Activated CD4-positive, alpha-beta memory T cell treated with anti-CD3 and anti-CD28 coated beads, Interleukin-2, amount 10 ng/mL, durations not matched to agents 7 days and 5 days (primary cell): ENCODE measurements around the gene TPM1. TPM values are rescaled to one million over a fixed set of nuclear protein-coding genes. Genes with fewer than 3 reads are reported as not detected.
"Not testable (repeated sequence)": the region's sequence is repeated elsewhere in the genome, so short reads cannot be mapped to it uniquely, and the experiment has no call there.

Source experiments
- CTCF ChIA-PET: fragments of 350-600 bp; sonication (Branson Sonifier 250); formaldehyde crosslinking; loops from one replicate; lab custom pipeline; 2021; ENCODE audit warnings: antibody characterized with exemption, inconsistent platforms; lab: Charles Lee
- POLR2A ChIA-PET: fragments of 350-600 bp; sonication (Branson Sonifier 250); formaldehyde crosslinking; loops from one replicate; lab custom pipeline; 2021; ENCODE audit warnings: antibody characterized with exemption; lab: Charles Lee
- DNase-seq: peaks from one replicate; pipeline ENCODE4 v3.0.0-alpha.2; 2020
- H3K27ac Mint-ChIP-seq: one replicate; pipeline ENCODE4 v1.8.0; 2021; ENCODE audit warnings: mild to moderate bottlenecking, mixed read lengths
- H3K27me3 Mint-ChIP-seq: one replicate; pipeline ENCODE4 v1.8.0; 2021; ENCODE audit warnings: mixed read lengths
- H3K36me3 Mint-ChIP-seq: one replicate; pipeline ENCODE4 v1.8.0; 2021; ENCODE audit warnings: low read depth, mixed read lengths
- H3K4me1 Mint-ChIP-seq: one replicate; pipeline ENCODE4 v1.8.0; 2021; ENCODE audit warnings: mixed read lengths
- H3K4me3 Mint-ChIP-seq: one replicate; pipeline ENCODE4 v1.8.0; 2021; ENCODE audit warnings: mild to moderate bottlenecking, mixed read lengths
- H3K9me3 Mint-ChIP-seq: one replicate; pipeline ENCODE4 v1.8.0; 2021; ENCODE audit warnings: mixed read lengths
- total RNA-seq, 2 experiments: library from RNA; stranded (reverse); gene quantifications; one replicate each; pipeline ENCODE4 v1.2.3, GENCODE V29; 2021

Gene TPM1
- total RNA-seq, result 1 to 10 TPM; 4.8 to 6.2 TPM

DNA sequence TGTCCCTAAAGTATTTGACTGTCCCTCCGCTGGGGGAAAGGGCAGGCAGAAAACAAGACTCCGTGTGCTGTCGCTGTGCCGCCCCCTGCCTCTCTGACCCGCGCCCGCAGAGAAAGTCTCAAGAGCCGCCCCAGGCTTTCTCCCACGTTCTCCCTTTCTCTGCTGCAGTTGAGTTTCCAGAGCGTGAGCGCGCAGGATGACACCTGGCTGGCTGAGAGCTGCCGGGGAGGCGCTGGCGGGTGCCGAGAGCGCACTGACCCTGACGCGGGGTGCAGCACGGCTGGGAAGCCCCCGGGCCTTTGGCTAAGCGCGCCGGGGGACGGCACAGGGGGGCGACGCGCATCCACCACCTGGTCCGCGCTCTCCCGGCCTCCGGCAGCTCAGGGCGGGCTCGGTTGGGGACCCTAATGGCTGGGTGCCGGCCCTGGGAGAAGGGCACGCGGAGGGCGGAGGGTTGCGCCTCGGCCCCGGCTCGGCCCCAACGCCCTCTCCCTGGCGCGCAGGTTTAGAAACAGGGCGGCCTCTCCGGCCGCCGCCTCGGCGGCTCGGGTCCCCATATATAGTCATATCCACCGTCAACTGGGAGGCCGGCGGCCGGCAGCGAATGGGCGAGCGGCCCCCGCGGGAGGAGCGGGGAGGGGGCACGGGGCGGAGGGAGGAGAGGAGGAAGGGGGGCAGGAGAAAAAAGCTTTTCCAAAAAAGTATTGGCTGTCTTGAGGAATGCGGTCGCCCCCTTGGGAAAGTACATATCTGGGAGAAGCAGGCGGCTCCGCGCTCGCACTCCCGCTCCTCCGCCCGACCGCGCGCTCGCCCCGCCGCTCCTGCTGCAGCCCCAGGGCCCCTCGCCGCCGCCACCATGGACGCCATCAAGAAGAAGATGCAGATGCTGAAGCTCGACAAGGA is at the start of gene TPM1:
Gene TPM1, plus strand, starts transcription at position 774 of the 903 bp plus-strand sequence. Its CDS starts 83 bp downstream, at position 857.
- CTCF ChIA-PET, result no interaction called here
- Mint-ChIP-seq H3K27me3 (peaks cover 77% of the 10 kb centered on the region), H3K27ac (no peak within 1 kb of the TSS)

DNA sequence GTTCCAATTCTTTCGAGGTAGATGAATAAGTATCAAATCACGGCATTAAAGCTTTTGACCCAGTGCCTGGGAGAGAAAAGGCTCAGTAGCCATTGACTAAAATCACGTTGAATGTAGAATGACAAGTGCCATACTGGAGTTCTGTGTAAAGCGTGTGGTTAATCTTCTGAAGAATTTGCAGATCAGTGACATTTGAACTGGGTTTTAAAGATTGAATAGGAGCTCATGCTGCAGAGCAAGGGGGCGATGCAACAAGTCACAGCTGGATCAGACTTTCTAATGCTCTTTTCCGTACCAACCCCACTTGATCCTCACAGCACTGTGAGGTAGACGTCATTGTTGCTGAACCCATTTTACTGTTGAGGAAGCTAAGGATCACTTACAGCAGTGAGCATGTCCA is 49.5 kb upstream of the TPM1 start:
- POLR2A ChIA-PET, result no interaction called here
- Mint-ChIP-seq H3K4me3 (no peak overlapping the region), H3K4me1 (no peaks in the 10 kb centered on the region), H3K9me3 (no peaks in the 10 kb centered on the region), H3K27me3 (peaks cover 22% of the 10 kb centered on the region), H3K36me3 (no peaks in the 10 kb centered on the region), H3K27ac (no peak overlapping the region)
- CTCF ChIA-PET, result no interaction called here
- DNase-seq, result no peak

More for the DNA sequence above, at the start of gene TPM1:
- no peaks in the 10 kb centered on the region for H3K9me3 Mint-ChIP-seq
- DNase-seq, result no peak
- H3K36me3 Mint-ChIP-seq, result no peaks in the 10 kb centered on the region
- POLR2A ChIA-PET, result no interaction called here
- peaks cover 8% of the 10 kb centered on the region for H3K4me1 Mint-ChIP-seq
- H3K4me3 Mint-ChIP-seq, result peak within 1 kb of the TSS; percentile 30

DNA sequence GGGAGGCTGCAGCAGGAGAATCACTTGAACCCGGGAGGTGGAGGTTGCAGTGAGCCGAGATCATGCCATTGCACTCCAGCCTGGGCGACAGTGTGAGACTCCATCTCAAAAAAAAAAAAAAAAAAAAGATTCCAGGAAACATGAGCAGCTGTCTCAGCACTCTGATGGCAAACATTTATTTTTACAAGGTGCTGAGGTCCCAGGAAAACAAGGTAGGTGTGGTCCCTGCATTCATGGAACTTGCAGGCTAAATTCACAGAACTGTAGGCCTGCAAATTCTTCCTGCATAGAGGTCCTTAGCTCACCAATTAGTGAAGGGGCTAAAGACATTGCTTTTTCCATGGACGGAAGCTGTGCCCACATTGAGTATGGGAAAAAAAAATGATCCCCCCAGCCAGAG is 48.9 kb upstream of the TPM1 start:
- H3K36me3 Mint-ChIP-seq, H3K4me1 Mint-ChIP-seq, H3K27ac Mint-ChIP-seq, H3K9me3 Mint-ChIP-seq, DNase-seq, H3K4me3 Mint-ChIP-seq, CTCF ChIA-PET, POLR2A ChIA-PET: not testable (repeated sequence)
- H3K27me3 Mint-ChIP-seq, result peaks cover 22% of the 10 kb centered on the region

DNA sequence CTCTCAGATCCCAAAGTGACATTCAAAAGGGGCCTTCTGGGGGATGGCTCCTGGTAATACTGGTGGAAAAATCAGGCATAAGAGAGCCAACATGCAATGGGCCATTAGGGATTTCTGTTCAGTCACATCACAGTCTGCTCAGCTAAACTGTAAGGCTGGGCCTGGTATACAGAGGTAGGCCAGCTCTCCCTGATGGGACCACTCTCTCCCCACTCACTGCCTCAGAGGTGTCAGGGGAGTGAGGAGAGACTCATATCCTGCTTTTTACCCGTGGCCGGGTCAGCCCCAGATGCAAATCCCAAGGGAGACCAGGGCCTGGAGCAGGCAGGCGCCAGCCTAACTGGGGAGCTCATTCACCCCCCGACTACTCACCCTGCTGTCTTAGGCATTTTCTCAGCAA is 48.1 kb upstream of the TPM1 start:
- H3K27me3 Mint-ChIP-seq, result peaks cover 21% of the 10 kb centered on the region
- H3K27ac Mint-ChIP-seq, result no peak overlapping the region

DNA sequence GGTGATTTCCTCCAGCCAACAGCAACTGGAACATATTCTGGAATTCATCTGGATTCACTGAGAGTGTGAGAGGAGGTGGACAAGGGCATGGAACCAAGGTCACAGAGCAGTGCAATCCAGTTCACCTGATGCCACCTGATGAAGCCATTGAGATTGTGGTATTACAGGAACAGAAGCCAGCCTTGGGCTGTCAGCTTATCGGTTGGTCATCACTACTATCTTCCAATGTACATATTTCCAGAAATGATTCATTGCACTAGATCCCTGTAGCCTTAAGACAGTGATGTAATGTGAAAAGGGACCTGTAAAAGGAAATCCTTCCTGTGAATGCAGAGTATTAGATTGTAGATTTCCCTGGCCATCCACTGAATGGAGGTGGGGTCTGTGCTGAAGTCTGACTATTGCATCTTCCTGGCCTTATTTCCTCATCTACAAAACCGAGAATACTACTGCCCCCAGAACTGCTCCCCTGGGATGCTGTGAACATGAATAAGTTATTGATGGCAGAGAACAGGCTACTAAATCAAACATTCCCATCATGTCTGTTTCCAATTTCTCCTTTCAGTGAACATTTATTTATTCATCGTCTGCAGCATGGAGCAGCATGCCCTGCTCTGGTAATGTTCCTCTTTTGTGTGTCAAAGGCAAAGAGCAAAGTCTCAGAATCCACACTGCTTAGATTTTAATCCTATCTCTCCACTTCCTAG is 47.4 kb upstream of the TPM1 start:
- H3K27ac Mint-ChIP-seq, result no peak overlapping the region
- no peaks in the 10 kb centered on the region for H3K4me1 Mint-ChIP-seq
- CTCF ChIA-PET, result no interaction called here
- no peaks in the 10 kb centered on the region for H3K36me3 Mint-ChIP-seq
- H3K4me3 Mint-ChIP-seq, result no peak overlapping the region
- H3K27me3 Mint-ChIP-seq, result peaks cover 17% of the 10 kb centered on the region
- H3K9me3 Mint-ChIP-seq, result no peaks in the 10 kb centered on the region
- POLR2A ChIA-PET, result no interaction called here
- no peak for DNase-seq

More for the DNA sequence above, 48.1 kb upstream of the TPM1 start:
- Mint-ChIP-seq H3K36me3 (no peaks in the 10 kb centered on the region), H3K9me3 (no peaks in the 10 kb centered on the region), H3K4me3 (no peak overlapping the region), H3K4me1 (no peaks in the 10 kb centered on the region)
- DNase-seq, result no peak
- ChIA-PET POLR2A (no interaction called here), CTCF (no interaction called here)

DNA sequence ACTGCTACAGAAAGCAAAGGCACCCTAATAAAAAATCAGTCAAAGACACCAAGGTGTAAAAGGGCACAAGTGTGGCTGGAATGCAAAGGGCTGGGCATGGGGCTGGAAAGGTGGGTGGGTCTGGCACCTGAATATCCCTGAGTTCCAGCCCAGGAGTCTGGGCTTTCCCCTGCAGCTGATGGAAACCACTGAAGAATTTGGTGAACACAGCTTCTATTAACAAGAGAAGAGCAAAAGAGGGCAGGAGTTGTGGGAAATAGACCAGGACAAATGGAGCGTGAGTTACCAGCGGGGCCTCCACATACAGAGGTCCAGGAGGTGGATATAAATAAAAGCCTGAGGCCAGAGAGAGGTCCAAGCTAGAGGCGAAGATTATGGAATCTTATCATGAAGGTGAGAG is 45.1 kb upstream of the TPM1 start:
- no peak for DNase-seq
- no peaks in the 10 kb centered on the region for H3K4me1 Mint-ChIP-seq
- H3K27me3 Mint-ChIP-seq, result peaks cover 12% of the 10 kb centered on the region
- ChIA-PET POLR2A (no interaction called here), CTCF (interaction anchor here (1.2 kb wide), 1 partner anchor 97 kb away, joined by 3 read pairs; no protein-coding TSS in a partner anchor)
- H3K36me3 Mint-ChIP-seq, result no peaks in the 10 kb centered on the region
- H3K9me3 Mint-ChIP-seq, result no peaks in the 10 kb centered on the region
- no peak overlapping the region for H3K4me3 Mint-ChIP-seq
- no peak overlapping the region for H3K27ac Mint-ChIP-seq

DNA sequence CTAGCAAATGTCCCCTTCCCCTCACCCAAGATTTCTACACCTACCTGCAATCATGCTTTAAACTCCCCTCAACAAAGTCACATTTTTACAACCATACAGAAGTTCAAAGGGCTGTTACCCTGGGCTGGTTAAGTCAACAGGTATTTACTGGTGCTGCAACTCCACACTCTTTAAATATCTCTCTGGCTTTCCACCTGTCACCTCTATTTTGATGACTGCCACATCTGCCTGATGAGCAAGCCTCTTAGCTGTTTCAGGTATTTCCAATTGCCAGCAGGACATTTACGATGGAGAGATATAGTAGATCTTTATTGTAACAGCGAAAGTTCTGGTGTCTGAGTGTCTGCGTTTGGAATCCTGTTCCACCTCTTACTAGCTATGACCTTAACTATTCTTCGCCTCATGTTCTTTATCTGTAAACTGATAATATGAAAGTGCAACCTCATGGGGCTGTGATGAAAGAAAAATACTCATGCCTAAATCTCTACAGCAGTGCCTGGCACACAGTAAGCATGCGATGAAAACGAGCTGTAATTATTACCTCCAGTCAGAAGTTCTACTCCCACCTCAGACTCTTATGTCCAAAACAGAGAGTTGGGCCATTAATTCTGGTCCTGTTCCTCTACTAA is 44.2 kb upstream of the TPM1 start:
- H3K27ac Mint-ChIP-seq, result no peak overlapping the region
- peaks cover 7% of the 10 kb centered on the region for H3K27me3 Mint-ChIP-seq

DNA sequence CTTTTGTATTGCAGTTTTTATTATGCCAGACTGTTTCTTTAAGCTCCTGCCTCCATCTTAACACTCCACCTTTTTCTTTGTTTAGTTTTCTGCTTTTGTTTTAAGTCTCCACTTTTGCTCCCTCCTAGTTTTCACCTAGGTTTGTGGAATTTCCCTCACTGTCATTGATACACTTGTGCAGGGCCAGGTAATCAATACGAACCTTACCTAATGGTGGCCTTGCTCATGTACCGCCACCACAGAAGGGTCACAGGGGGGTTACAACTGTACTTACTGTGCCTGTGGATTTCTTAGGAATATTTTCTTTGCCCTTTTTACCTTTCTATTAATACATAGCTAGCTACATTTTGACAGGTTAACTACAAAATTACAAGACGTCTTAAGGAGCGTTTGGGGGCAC is 43.4 kb upstream of the TPM1 start:
- Mint-ChIP-seq H3K27ac (no peak overlapping the region), H3K4me3 (no peak overlapping the region), H3K4me1 (no peaks in the 10 kb centered on the region), H3K36me3 (no peaks in the 10 kb centered on the region), H3K9me3 (no peaks in the 10 kb centered on the region), H3K27me3 (peaks cover 7% of the 10 kb centered on the region)
- CTCF ChIA-PET, result no interaction called here
- POLR2A ChIA-PET, result no interaction called here
- no peak for DNase-seq

More for the DNA sequence above, 44.2 kb upstream of the TPM1 start:
- Mint-ChIP-seq H3K4me1 (no peaks in the 10 kb centered on the region), H3K4me3 (no peak overlapping the region), H3K9me3 (no peaks in the 10 kb centered on the region), H3K36me3 (no peaks in the 10 kb centered on the region)
- ChIA-PET POLR2A (no interaction called here), CTCF (interaction anchor here (1.2 kb wide), 1 partner anchor 96 kb away, joined by 3 read pairs; no protein-coding TSS in a partner anchor)
- DNase-seq, result no peak

DNA sequence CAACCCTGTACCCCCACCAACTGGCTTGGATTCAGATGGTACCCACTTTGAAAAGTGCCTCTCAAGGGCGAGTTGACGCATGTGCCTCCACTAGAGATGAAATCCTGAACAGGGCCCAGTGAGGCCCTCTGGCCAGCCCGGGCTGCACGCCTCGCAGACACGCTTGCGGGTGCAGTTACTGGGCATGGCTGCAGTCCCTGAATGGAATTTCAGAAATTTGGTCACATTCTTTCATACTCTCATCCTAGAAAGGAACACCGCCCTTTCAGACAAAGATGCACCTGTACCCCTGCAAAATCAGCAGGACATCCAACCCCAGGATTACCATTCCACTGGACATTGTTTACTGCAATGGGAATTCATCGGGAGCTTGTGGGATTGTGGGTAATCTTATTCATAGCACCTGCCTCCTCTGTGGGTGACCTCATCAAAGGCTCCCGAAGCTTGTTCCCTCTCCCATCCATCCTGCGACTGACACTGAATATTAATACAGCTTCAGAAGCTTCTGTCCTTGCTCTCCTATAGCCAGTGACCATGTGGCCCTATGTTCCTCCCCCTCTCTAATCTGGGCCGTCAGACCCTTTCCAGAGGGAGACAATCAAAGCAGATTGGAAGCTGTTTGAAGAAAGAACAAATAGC is 42.5 kb upstream of the TPM1 start:
- Mint-ChIP-seq H3K4me3 (no peak overlapping the region), H3K36me3 (no peaks in the 10 kb centered on the region), H3K27ac (no peak overlapping the region), H3K4me1 (no peaks in the 10 kb centered on the region), H3K27me3 (peaks cover 7% of the 10 kb centered on the region), H3K9me3 (no peaks in the 10 kb centered on the region)
- ChIA-PET CTCF (no interaction called here), POLR2A (no interaction called here)
- DNase-seq, result no peak

DNA sequence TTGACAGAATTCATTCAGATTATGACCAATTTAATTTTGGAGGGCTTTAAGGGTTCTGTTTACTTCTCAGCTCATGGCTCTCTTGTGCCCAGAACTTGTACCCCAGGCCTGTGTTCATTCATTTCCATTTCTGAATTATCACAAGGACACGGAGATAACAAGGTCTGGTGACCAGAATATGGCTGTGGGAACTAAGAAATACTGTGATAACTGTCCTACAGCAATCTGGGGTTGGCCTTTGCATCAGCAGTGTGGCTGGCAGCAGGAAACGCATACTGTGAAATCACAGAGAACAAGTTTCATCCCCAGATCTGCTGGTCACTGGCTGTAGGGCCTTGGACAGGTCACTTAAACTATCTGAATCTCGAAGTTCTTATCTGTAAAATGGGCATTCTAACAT is 41.8 kb upstream of the TPM1 start:
- Mint-ChIP-seq H3K36me3 (no peaks in the 10 kb centered on the region), H3K4me1 (no peaks in the 10 kb centered on the region), H3K27ac (no peak overlapping the region), H3K4me3 (no peak overlapping the region), H3K27me3 (peaks cover 4% of the 10 kb centered on the region), H3K9me3 (no peaks in the 10 kb centered on the region)
- CTCF ChIA-PET, result no interaction called here
- DNase-seq, result no peak
- POLR2A ChIA-PET, result no interaction called here

DNA sequence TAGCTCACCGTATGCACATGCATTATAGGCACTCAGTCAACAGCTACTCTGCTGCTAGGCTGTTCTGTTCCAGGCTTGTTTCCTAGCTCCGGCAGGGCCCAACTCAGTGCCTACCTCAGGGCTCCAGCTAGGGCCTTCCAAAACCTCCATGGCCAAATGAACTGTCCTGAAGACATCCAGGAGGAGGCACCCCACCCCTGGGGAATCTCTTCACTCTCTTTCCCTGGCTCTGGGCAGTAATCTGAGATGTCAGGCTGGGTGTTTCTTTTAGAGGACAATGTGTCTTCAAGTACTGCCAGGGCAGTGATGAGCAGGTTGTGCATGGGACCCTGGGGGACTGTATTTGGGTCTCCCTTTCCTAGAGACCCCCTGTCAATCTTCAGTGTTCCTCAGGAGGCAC is 38.3 kb upstream of the TPM1 start:
- H3K27me3 Mint-ChIP-seq, result peaks cover 7% of the 10 kb centered on the region
- no peak overlapping the region for H3K4me3 Mint-ChIP-seq
- no peaks in the 10 kb centered on the region for H3K4me1 Mint-ChIP-seq
- ChIA-PET CTCF (no interaction called here), POLR2A (no interaction called here)
- DNase-seq, result no peak
- H3K36me3 Mint-ChIP-seq, result no peaks in the 10 kb centered on the region
- no peak overlapping the region for H3K27ac Mint-ChIP-seq
- H3K9me3 Mint-ChIP-seq, result no peaks in the 10 kb centered on the region

DNA sequence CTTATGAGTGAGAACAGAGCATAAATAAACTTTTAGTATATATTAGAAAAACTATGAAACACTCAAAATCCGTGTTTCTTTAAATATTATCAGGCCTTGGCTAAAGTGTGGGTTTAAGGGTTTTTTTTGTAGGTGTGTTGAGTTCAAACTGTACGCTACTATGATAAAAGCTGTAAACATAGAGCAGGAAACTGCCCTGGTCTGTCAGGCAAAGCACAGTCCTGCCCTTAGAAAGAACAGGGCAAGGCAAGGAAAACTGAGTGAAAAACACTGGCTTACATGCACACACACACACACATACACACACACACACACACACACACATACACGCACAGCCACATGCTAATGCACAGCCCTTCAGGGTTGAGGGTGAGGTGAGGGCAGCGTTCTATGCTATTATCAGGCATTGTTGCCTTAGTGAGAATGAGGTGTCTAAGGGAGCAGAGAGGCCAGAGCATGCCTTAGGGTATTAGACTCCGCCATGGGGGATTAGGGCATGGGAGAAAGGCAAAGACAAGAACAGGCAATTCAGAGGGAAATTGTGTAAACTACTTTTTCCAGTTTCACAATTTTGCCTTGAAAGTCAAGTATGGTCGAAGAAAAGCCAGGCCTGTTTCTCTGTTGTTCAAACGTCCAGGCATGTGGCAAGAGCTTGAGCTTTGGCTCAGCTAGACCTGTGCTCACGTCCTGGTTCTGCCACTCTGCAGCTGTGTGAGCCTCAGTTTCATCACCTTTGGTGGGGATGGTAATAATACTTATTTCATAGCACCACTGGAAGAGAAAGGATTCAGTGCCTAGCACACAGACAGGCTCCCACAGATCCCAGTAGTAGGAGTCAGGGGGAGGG is 36.3 kb upstream of the TPM1 start:
- Mint-ChIP-seq H3K27ac (no peak overlapping the region), H3K4me1 (no peaks in the 10 kb centered on the region)

More for the DNA sequence above, 36.3 kb upstream of the TPM1 start:
- CTCF ChIA-PET, result no interaction called here
- no peak for DNase-seq
- Mint-ChIP-seq H3K4me3 (no peak overlapping the region), H3K36me3 (no peaks in the 10 kb centered on the region), H3K27me3 (peaks cover 5% of the 10 kb centered on the region), H3K9me3 (no peaks in the 10 kb centered on the region)
- POLR2A ChIA-PET, result no interaction called here
